ENCODE results near the gene PDF.

Gene PDF

DNA sequence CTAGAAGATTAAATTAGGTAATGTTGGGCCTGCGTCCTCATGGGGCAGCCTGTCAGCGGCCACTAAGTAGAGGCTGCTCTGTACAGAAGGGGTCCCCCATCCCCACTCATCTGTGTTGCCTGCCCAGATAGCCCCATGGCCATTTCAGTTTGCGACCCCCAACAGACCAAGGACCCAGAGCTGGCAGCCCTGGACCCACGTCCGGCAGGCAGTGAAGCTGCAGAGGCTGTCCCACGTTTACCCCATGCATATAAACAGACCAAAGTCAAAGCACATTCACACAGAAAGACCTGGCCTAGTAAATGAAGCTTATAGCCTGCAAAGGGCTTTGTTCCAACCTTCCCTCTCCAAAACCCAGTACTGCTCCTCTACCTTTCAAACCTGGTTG lies 4.6 kb downstream of the PDF start:
- Histone ChIP-seq H3K9me3 (ENCODE audit: control insufficient read depth in 2 of 2, low read length in 2 of 2) (no peaks in the 10 kb centered on the region), H3K27me3 (ENCODE audit: control insufficient read depth in 2 of 2, insufficient read depth in 2 of 2, low read length in 2 of 2) (no peaks in the 10 kb centered on the region), H3K9ac (ENCODE audit: low read depth in 1 of 2, low read length in 2 of 2) (no peak overlapping the region), H3K4me1 (ENCODE audit: control insufficient read depth in 2 of 2, insufficient read depth in 2 of 2, low read length in 2 of 2) (peaks cover 24 to 44% of the 10 kb centered on the region in 2 donors), H3K27ac (ENCODE audit: low read depth in 2 of 2, low read length in 2 of 2) (peak overlapping the region; percentile 15 to 49), H3K4me3 (ENCODE audit: low read length in 2 of 2) (peak overlapping the region in 1 of 2 donors; percentile 10), H3K36me3 (ENCODE audit: control insufficient read depth in 2 of 2, insufficient read depth in 2 of 2, low read length in 2 of 2) (peaks cover 35 to 44% of the 10 kb centered on the region in 2 donors)

GRCh38 chr16:69324585-69325253 lies 5.7 kb downstream of the PDF start:
- peaks cover 23 to 44% of the 10 kb centered on the region in 2 donors for H3K4me1 ChIP-seq (ENCODE audit: control insufficient read depth in 2 of 2, insufficient read depth in 2 of 2, low read length in 2 of 2)
- peaks cover 45 to 55% of the 10 kb centered on the region in 2 donors for H3K36me3 ChIP-seq (ENCODE audit: control insufficient read depth in 2 of 2, insufficient read depth in 2 of 2, low read length in 2 of 2)
- no peak overlapping the region for H3K27ac ChIP-seq (ENCODE audit: low read depth in 2 of 2, low read length in 2 of 2)
- no peak overlapping the region for H3K4me3 ChIP-seq (ENCODE audit: low read length in 2 of 2)
- H3K27me3 ChIP-seq (ENCODE audit: control insufficient read depth in 2 of 2, insufficient read depth in 2 of 2, low read length in 2 of 2) = no peaks in the 10 kb centered on the region
- H3K9me3 ChIP-seq (ENCODE audit: control insufficient read depth in 2 of 2, low read length in 2 of 2) = no peaks in the 10 kb centered on the region
- H3K9ac ChIP-seq (ENCODE audit: low read depth in 1 of 2, low read length in 2 of 2) = no peak overlapping the region

DNA sequence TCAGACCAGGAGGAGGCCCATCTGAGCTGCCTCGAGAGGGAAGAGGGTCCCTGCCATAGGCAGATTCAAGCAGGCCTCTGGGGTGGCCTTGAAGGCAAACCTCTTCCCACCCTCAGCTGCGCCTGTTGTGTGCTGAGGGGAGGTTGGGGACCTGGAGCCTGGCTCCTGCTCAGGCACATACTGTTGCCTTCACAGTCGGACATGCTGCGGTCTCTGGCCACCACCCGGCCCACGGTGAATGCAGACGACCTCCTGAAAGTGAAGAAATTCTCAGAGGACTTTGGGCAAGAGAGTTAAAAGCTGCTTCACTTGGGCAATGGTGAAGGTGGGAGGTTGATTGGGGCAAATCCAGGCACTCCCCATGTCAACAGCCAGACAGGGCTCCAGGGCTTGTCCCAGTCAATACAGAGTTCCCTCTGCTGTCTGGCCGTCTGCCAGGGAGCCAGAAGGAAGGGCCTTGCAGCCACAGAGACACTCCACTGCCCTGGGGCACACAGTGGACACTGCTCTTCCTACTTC lies 6.3 kb downstream of the PDF start:
- Histone ChIP-seq H3K36me3 (ENCODE audit: control insufficient read depth in 2 of 2, insufficient read depth in 2 of 2, low read length in 2 of 2) (peaks cover 51 to 62% of the 10 kb centered on the region in 2 donors), H3K4me3 (ENCODE audit: low read length in 2 of 2) (no peak overlapping the region), H3K9ac (ENCODE audit: low read depth in 1 of 2, low read length in 2 of 2) (no peak overlapping the region), H3K4me1 (ENCODE audit: control insufficient read depth in 2 of 2, insufficient read depth in 2 of 2, low read length in 2 of 2) (peaks cover 17 to 38% of the 10 kb centered on the region in 2 donors), H3K27me3 (ENCODE audit: control insufficient read depth in 2 of 2, insufficient read depth in 2 of 2, low read length in 2 of 2) (no peaks in the 10 kb centered on the region), H3K27ac (ENCODE audit: low read depth in 2 of 2, low read length in 2 of 2) (no peak overlapping the region), H3K9me3 (ENCODE audit: control insufficient read depth in 2 of 2, low read length in 2 of 2) (no peaks in the 10 kb centered on the region)

DNA sequence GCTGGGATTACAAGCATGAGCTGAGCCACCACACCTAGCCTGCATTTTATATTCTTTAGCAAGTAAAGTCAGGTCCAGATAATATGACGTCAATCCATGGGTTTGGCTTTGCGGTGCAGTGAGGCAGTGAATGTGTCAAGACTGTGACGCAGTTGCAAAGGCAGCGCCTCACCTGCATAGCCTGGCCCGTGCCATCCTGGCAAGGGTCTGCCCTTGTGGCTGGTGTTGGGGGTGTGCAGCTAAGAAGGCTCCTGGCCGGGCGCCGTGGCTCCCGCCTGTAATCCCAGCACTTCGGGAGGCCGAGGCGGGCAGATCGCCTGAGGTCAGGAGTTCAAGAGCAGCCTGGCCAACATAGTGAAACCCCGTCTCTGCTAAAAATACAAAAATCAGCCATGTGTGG lies 7.0 kb downstream of the PDF start:
- Histone ChIP-seq H3K9ac (ENCODE audit: low read depth in 1 of 2, low read length in 2 of 2) (no peak overlapping the region), H3K4me3 (ENCODE audit: low read length in 2 of 2) (no peak overlapping the region), H3K27ac (ENCODE audit: low read depth in 2 of 2, low read length in 2 of 2) (no peak overlapping the region), H3K36me3 (ENCODE audit: control insufficient read depth in 2 of 2, insufficient read depth in 2 of 2, low read length in 2 of 2) (peaks cover 58 to 66% of the 10 kb centered on the region in 2 donors), H3K27me3 (ENCODE audit: control insufficient read depth in 2 of 2, insufficient read depth in 2 of 2, low read length in 2 of 2) (no peaks in the 10 kb centered on the region), H3K4me1 (ENCODE audit: control insufficient read depth in 2 of 2, insufficient read depth in 2 of 2, low read length in 2 of 2) (peaks cover 10 to 32% of the 10 kb centered on the region in 2 donors), H3K9me3 (ENCODE audit: control insufficient read depth in 2 of 2, low read length in 2 of 2) (no peaks in the 10 kb centered on the region)

- Histone ChIP-seq H3K36me3 (ENCODE audit: control insufficient read depth in 2 of 2, insufficient read depth in 2 of 2, low read length in 2 of 2) (peaks cover 63 to 71% of the 10 kb centered on the region in 2 donors), H3K4me1 (ENCODE audit: control insufficient read depth in 2 of 2, insufficient read depth in 2 of 2, low read length in 2 of 2) (peaks cover 7 to 27% of the 10 kb centered on the region in 2 donors), H3K9ac (ENCODE audit: low read depth in 1 of 2, low read length in 2 of 2) (no peak overlapping the region), H3K9me3 (ENCODE audit: control insufficient read depth in 2 of 2, low read length in 2 of 2) (no peaks in the 10 kb centered on the region), H3K4me3 (ENCODE audit: low read length in 2 of 2) (no peak overlapping the region), H3K27ac (ENCODE audit: low read depth in 2 of 2, low read length in 2 of 2) (no peak overlapping the region), H3K27me3 (ENCODE audit: control insufficient read depth in 2 of 2, insufficient read depth in 2 of 2, low read length in 2 of 2) (no peaks in the 10 kb centered on the region)
Measured at GRCh38 chr16:69322343-69322742, 8.0 kb downstream of the PDF start.

- Histone ChIP-seq H3K4me1 (ENCODE audit: control insufficient read depth in 2 of 2, insufficient read depth in 2 of 2, low read length in 2 of 2) (peaks cover 5 to 15% of the 10 kb centered on the region in 2 donors), H3K9ac (ENCODE audit: low read depth in 1 of 2, low read length in 2 of 2) (no peak overlapping the region), H3K27ac (ENCODE audit: low read depth in 2 of 2, low read length in 2 of 2) (no peak overlapping the region), H3K9me3 (ENCODE audit: control insufficient read depth in 2 of 2, low read length in 2 of 2) (no peaks in the 10 kb centered on the region), H3K36me3 (ENCODE audit: control insufficient read depth in 2 of 2, insufficient read depth in 2 of 2, low read length in 2 of 2) (peaks cover 74 to 81% of the 10 kb centered on the region in 2 donors), H3K4me3 (ENCODE audit: low read length in 2 of 2) (no peak overlapping the region), H3K27me3 (ENCODE audit: control insufficient read depth in 2 of 2, insufficient read depth in 2 of 2, low read length in 2 of 2) (no peaks in the 10 kb centered on the region)
Measured at GRCh38 chr16:69321080-69321479, 9.3 kb downstream of the PDF start.

GRCh38 chr16:69320740-69321073 lies 9.7 kb downstream of the PDF start:
- Histone ChIP-seq H3K4me3 (ENCODE audit: low read length in 2 of 2) (no peak overlapping the region), H3K27me3 (ENCODE audit: control insufficient read depth in 2 of 2, insufficient read depth in 2 of 2, low read length in 2 of 2) (no peaks in the 10 kb centered on the region), H3K36me3 (ENCODE audit: control insufficient read depth in 2 of 2, insufficient read depth in 2 of 2, low read length in 2 of 2) (peaks cover 78 to 81% of the 10 kb centered on the region in 2 donors), H3K27ac (ENCODE audit: low read depth in 2 of 2, low read length in 2 of 2) (no peak overlapping the region), H3K4me1 (ENCODE audit: control insufficient read depth in 2 of 2, insufficient read depth in 2 of 2, low read length in 2 of 2) (peaks cover 1 to 11% of the 10 kb centered on the region in 2 donors), H3K9me3 (ENCODE audit: control insufficient read depth in 2 of 2, low read length in 2 of 2) (no peaks in the 10 kb centered on the region), H3K9ac (ENCODE audit: low read depth in 1 of 2, low read length in 2 of 2) (no peak overlapping the region)

- Histone ChIP-seq H3K4me1 (ENCODE audit: control insufficient read depth in 2 of 2, insufficient read depth in 2 of 2, low read length in 2 of 2) (peaks cover 0 to 11% of the 10 kb centered on the region in 2 donors), H3K27ac (ENCODE audit: low read depth in 2 of 2, low read length in 2 of 2) (no peak overlapping the region), H3K4me3 (ENCODE audit: low read length in 2 of 2) (no peak overlapping the region), H3K9ac (ENCODE audit: low read depth in 1 of 2, low read length in 2 of 2) (no peak overlapping the region), H3K9me3 (ENCODE audit: control insufficient read depth in 2 of 2, low read length in 2 of 2) (no peaks in the 10 kb centered on the region), H3K27me3 (ENCODE audit: control insufficient read depth in 2 of 2, insufficient read depth in 2 of 2, low read length in 2 of 2) (no peaks in the 10 kb centered on the region), H3K36me3 (ENCODE audit: control insufficient read depth in 2 of 2, insufficient read depth in 2 of 2, low read length in 2 of 2) (peaks cover 79 to 81% of the 10 kb centered on the region in 2 donors)
Measured at GRCh38 chr16:69319826-69320739, 10.3 kb downstream of the PDF start.

DNA sequence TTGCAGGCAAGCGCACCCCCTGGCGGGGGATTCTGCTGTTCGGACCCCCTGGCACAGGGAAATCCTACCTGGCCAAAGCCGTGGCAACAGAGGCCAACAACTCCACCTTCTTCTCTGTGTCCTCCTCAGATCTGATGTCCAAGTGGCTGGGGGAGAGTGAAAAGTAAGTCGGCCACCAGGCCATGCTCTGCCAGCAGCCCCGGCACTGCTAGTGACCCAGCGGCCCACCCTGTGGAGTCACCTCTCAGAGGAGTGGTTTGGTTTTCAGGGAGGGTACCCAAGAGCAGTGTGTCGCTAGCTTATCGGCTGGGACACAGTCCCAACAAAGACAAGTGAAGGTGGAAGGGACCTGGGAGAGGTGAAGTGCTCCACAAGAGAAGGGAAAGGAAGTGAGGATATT lies 11.0 kb downstream of the PDF start:
- Histone ChIP-seq H3K36me3 (ENCODE audit: control insufficient read depth in 2 of 2, insufficient read depth in 2 of 2, low read length in 2 of 2) (peaks cover 76 to 82% of the 10 kb centered on the region in 2 donors), H3K27me3 (ENCODE audit: control insufficient read depth in 2 of 2, insufficient read depth in 2 of 2, low read length in 2 of 2) (no peaks in the 10 kb centered on the region), H3K27ac (ENCODE audit: low read depth in 2 of 2, low read length in 2 of 2) (no peak overlapping the region), H3K9me3 (ENCODE audit: control insufficient read depth in 2 of 2, low read length in 2 of 2) (no peaks in the 10 kb centered on the region), H3K9ac (ENCODE audit: low read depth in 1 of 2, low read length in 2 of 2) (no peak overlapping the region), H3K4me1 (ENCODE audit: control insufficient read depth in 2 of 2, insufficient read depth in 2 of 2, low read length in 2 of 2) (peaks cover 0 to 6% of the 10 kb centered on the region in 2 donors), H3K4me3 (ENCODE audit: low read length in 2 of 2) (no peak overlapping the region)

GRCh38 chr16:69318911-69319289 lies 11.5 kb downstream of the PDF start:
- Histone ChIP-seq H3K9ac (ENCODE audit: low read depth in 1 of 2, low read length in 2 of 2) (no peak overlapping the region), H3K4me3 (ENCODE audit: low read length in 2 of 2) (no peak overlapping the region), H3K4me1 (ENCODE audit: control insufficient read depth in 2 of 2, insufficient read depth in 2 of 2, low read length in 2 of 2) (peaks cover 0 to 1% of the 10 kb centered on the region in 2 donors), H3K9me3 (ENCODE audit: control insufficient read depth in 2 of 2, low read length in 2 of 2) (no peaks in the 10 kb centered on the region), H3K36me3 (ENCODE audit: control insufficient read depth in 2 of 2, insufficient read depth in 2 of 2, low read length in 2 of 2) (peaks cover 74 to 83% of the 10 kb centered on the region in 2 donors), H3K27me3 (ENCODE audit: control insufficient read depth in 2 of 2, insufficient read depth in 2 of 2, low read length in 2 of 2) (no peaks in the 10 kb centered on the region), H3K27ac (ENCODE audit: low read depth in 2 of 2, low read length in 2 of 2) (no peak overlapping the region)
